ENCODE results near the gene MROH9.

The MROH9 gene

DNA sequence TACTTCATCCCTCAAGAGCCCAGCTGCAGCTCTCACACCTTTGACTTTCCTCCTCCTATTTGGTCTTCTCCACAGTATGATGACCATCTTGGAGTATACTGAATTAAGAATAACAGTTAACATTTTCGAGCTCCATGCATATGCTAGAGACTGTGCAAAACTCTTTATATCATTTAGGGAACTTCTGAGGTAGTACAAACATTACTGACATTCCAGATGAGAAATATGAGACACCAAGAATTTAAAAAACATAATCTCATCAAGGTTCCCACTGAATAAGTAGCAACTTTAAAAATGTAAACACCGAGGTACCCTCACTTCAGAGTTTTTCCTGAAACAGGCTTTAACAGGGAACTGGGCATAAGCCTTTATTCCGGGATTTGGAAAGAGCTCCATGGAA is 178.0 kb downstream of the MROH9 start:
- Histone ChIP-seq H2AFZ (ENCODE audit: low read length) (no peak overlapping the region), H3K4me2 (ENCODE audit: low read depth, low read length) (no peak overlapping the region), H3K4me1 (ENCODE audit: low read length) (no peaks in the 10 kb centered on the region), H3K9ac (ENCODE audit: low read length) (no peak overlapping the region), H3K4me3 (ENCODE audit: low read length) (no peak overlapping the region), H3K9me2 (replicated peaks; ENCODE audit: insufficient read depth, low read length) (no peaks in the 10 kb centered on the region), H3K79me2 (ENCODE audit: low read length) (no peaks in the 10 kb centered on the region), H3K27me3 (replicated peaks; ENCODE audit: insufficient read depth, low read length) (no peaks in the 10 kb centered on the region), H3K9me3 (replicated peaks; ENCODE audit: insufficient read depth, low read length) (no peaks in the 10 kb centered on the region), H3K36me3 (replicated peaks; ENCODE audit: insufficient read depth, low read length) (no peaks in the 10 kb centered on the region), H3F3A (ENCODE audit: insufficient read depth, low read length) (no peaks in the 10 kb centered on the region), H3K27ac (ENCODE audit: low read length) (no peak overlapping the region), H4K20me1 (ENCODE audit: insufficient read depth, low read length) (no peaks in the 10 kb centered on the region)
- TF ChIP-seq, protein P1, sequence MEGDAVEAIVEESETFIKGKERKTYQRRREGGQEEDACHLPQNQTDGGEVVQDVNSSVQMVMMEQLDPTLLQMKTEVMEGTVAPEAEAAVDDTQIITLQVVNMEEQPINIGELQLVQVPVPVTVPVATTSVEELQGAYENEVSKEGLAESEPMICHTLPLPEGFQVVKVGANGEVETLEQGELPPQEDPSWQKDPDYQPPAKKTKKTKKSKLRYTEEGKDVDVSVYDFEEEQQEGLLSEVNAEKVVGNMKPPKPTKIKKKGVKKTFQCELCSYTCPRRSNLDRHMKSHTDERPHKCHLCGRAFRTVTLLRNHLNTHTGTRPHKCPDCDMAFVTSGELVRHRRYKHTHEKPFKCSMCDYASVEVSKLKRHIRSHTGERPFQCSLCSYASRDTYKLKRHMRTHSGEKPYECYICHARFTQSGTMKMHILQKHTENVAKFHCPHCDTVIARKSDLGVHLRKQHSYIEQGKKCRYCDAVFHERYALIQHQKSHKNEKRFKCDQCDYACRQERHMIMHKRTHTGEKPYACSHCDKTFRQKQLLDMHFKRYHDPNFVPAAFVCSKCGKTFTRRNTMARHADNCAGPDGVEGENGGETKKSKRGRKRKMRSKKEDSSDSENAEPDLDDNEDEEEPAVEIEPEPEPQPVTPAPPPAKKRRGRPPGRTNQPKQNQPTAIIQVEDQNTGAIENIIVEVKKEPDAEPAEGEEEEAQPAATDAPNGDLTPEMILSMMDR (IDR thresholded peaks at IDR 0.05; ENCODE audit: low read length) = no peak
- TF ChIP-seq EZH2phosphoT487 (IDR thresholded peaks at IDR 0.05; ENCODE audit: low read length) (no peak), EZH2 (optimal IDR thresholded peaks at IDR 0.05; ENCODE audit: low read depth, low read length) (no peak)
- DNase-seq = no peak
